Measurements from ENCODE around the gene GPR161.

- TF ChIP-seq EZH2phosphoT487 (IDR thresholded peaks at IDR 0.05; ENCODE audit: borderline replicate concordance, low read depth, low read length) (no peak), CTCF (conservative IDR thresholded peaks at IDR 0.05; ENCODE audit: low read length) (peak; percentile 51; the same call in 1 of the 2 replicates)
These were observed 42.1 kb upstream of the GPR161 start, which contains the start of gene TIPRL for GRCh38 chr1:168178638-168179437.
